Stomach (tissue), 9 donors: ENCODE measurements around the gene TTC24. TPM values are rescaled to one million over a fixed set of nuclear protein-coding genes. Genes with fewer than 3 reads are reported as not detected.

Experiments used
- DNase-seq, 2 donors: peaks; one replicate each; pipeline versions ENCODE4 v3.0.0 to v3.0.0-alpha.2; 2013 to 2019
- H3K27ac ChIP-seq, 5 donors: fragments of 200-600 bp in 4 of 5; sonication (generic) in 4 of 5; one replicate each; pipeline ENCODE4 v1.5.1; 2013 to 2019; ENCODE audit warnings: mild to moderate bottlenecking in 1 of 5, moderate library complexity in 1 of 5
- H3K27me3 ChIP-seq, 3 donors: fragments of 200-600 bp; sonication (generic); one replicate each; pipeline ENCODE4 v1.5.1; 2017 to 2019; ENCODE audit warnings: mixed run types in 1 of 3
- H3K36me3 ChIP-seq, 4 donors: fragments of 200-600 bp; sonication (generic); 1 replicate in 3 of 4; 2 replicates in 1 of 4; pipeline ENCODE4 v1.5.1; 2016 to 2019
- H3K4me1 ChIP-seq, 4 donors: fragments of 200-600 bp; sonication (generic); one replicate each; pipeline ENCODE4 v1.5.1; 2016 to 2019
- H3K4me3 ChIP-seq, 4 donors: fragments of 200-600 bp; sonication (generic) in 3 of 4; one replicate each; pipeline ENCODE4 v1.5.1; 2016 to 2019; ENCODE audit warnings: mild to moderate bottlenecking in 1 of 4
- H3K9me3 ChIP-seq, 4 donors: fragments of 200-600 bp; sonication (generic); one replicate each; pipeline ENCODE4 v1.5.1; 2016 to 2019
- EP300 ChIP-seq: sonication (generic); formaldehyde crosslinking; IDR thresholded peaks from one replicate; pipeline ENCODE4 v1.6.1; 2017; ENCODE audit warnings: antibody characterized with exemption
- POLR2A ChIP-seq, 4 donors: fragments of 450-650 bp; IDR thresholded peaks; one replicate each; pipeline ENCODE4 v1.6.1; 2016; ENCODE audit warnings: antibody characterized with exemption in 4 of 4, control low read depth in 2 of 4, mild to moderate bottlenecking in 1 of 4, moderate library complexity in 1 of 4
- POLR2AphosphoS5 ChIP-seq, 3 donors: sonication (generic); formaldehyde crosslinking; IDR thresholded peaks; one replicate each; pipeline ENCODE4 v1.6.1; 2016; ENCODE audit warnings: antibody characterized with exemption in 3 of 3
- WGBS, 5 donors: extraction: QIAGEN DNeasy Blood & Tissue Kit in 3 of 5; methylation state at CpG; one replicate each; pipeline versions ENCODE4 v1.1.5 to v1.1.7; 2013 to 2018; 5-methylcytosine and 5-hydroxymethylcytosine counted together
- intact Hi-C: fragments of 100-400 bp; cut with DNase I; formaldehyde crosslinking; loops from one replicate; pipeline ENCODE4 v1.15.1; 2023; ENCODE audit warnings: low total_unique reads
- polyA plus RNA-seq, 3 donors: library from polyadenylated mRNA; stranded (reverse); fragments of 200-250 nt; gene quantifications; one replicate each; pipeline ENCODE4 v1.2.3, GENCODE V29; 2013
- total RNA-seq, 5 donors: library from RNA; depleted of rRNA; stranded (reverse); fragments of >200 nt; gene quantifications; one replicate each; pipeline versions ENCODE4 v1.1.0 to v1.2.3, GENCODE V29; 2014 to 2016
- TF ChIP-seq, protein P1 (sequence below), 7 experiments: fragments of 450-650 bp in 4 of 7; fragments of 200-600 bp in 3 of 7; sonication (generic) in 3 of 7; IDR thresholded peaks; one replicate each; pipeline ENCODE4 v1.5.1; 2016 to 2019; ENCODE audit warnings: antibody characterized with exemption in 7 of 7, control low read depth in 2 of 7, mild to moderate bottlenecking in 1 of 7
- donor health status: healthy with polysubstance abuse.
- donor health status: Bipolar disorder and iron deficiency.
- donor health status: healthy.

Gene TTC24
- total and polyA plus RNA-seq, 8 donors = 0.55 TPM; not detected in 7

DNA sequence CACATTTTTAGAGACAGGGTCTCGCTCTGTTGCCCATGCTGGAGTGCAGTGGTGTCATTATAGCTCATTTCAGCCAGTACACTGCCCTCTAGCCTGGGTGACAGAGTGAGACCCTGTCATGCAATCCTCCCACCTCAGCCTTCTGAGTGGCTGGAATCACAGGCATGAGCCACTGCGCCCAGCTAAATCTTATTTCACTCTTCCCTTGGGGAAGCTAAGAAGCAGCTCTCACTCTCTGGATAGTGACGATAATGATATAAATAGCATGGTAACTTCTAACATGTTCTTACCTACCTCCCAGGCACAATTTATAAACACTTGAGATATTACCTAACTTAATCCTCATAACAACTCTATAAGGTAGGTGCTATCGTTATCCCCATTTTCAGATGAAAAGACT is 32.1 kb upstream of the TTC24 start:
- intact Hi-C loops = no loop called here
- Histone ChIP-seq H3K27me3 (no peaks in the 10 kb centered on the region), H3K27ac (no peak overlapping the region), H3K9me3 (no peaks in the 10 kb centered on the region), H3K36me3 (peaks cover 0 to 16% (median 0%) of the 10 kb centered on the region in 4 donors), H3K4me3 (no peak overlapping the region), H3K4me1 (no peaks in the 10 kb centered on the region)
- WGBS, 5 donors = 94 to 99% (median 97%) methylated on average over 4 of the region's 4 CpGs
- TF ChIP-seq POLR2AphosphoS5 (IDR thresholded peaks at IDR 0.05) = no peak
- TF ChIP-seq, protein P1, sequence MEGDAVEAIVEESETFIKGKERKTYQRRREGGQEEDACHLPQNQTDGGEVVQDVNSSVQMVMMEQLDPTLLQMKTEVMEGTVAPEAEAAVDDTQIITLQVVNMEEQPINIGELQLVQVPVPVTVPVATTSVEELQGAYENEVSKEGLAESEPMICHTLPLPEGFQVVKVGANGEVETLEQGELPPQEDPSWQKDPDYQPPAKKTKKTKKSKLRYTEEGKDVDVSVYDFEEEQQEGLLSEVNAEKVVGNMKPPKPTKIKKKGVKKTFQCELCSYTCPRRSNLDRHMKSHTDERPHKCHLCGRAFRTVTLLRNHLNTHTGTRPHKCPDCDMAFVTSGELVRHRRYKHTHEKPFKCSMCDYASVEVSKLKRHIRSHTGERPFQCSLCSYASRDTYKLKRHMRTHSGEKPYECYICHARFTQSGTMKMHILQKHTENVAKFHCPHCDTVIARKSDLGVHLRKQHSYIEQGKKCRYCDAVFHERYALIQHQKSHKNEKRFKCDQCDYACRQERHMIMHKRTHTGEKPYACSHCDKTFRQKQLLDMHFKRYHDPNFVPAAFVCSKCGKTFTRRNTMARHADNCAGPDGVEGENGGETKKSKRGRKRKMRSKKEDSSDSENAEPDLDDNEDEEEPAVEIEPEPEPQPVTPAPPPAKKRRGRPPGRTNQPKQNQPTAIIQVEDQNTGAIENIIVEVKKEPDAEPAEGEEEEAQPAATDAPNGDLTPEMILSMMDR (IDR thresholded peaks at IDR 0.05) = no peak
- no peak for TF ChIP-seq POLR2A (IDR thresholded peaks at IDR 0.05)
- no peak for TF ChIP-seq EP300
- no peak for DNase-seq

DNA sequence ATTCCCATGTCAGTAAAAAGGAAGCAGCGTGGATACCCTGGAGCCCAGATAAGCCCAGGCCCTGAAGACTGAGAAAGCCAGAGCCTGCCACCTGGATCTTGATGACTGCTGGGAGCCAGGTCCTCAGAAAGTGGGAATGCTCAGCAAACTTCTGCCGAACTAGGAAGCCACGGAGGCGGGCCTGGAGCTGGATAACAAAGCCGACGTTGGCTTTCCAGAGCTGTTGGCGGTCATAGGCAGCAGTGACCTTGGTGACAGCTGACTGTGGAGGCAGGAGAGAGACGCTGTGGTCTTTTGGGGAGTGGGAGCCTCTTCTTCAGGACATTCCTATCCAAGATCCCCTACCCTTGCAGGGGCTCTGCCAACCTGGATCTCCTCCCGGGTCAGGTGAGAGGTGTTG is 31.5 kb upstream of the TTC24 start:
- Histone ChIP-seq H3K27ac (no peak overlapping the region), H3K9me3 (no peaks in the 10 kb centered on the region), H3K4me3 (no peak overlapping the region), H3K27me3 (no peaks in the 10 kb centered on the region), H3K4me1 (no peaks in the 10 kb centered on the region), H3K36me3 (peaks cover 0 to 16% (median 0%) of the 10 kb centered on the region in 4 donors)
- intact Hi-C loops = no loop called here
- no peak for DNase-seq
- WGBS, 5 donors = 89 to 93% (median 91%) methylated on average over 8 to 9 of the region's 9 CpGs
- TF ChIP-seq POLR2A (IDR thresholded peaks at IDR 0.05) (no peak), POLR2AphosphoS5 (IDR thresholded peaks at IDR 0.05) (no peak), EP300 (no peak)
- TF ChIP-seq, protein P1 (IDR thresholded peaks at IDR 0.05) = no peak

DNA sequence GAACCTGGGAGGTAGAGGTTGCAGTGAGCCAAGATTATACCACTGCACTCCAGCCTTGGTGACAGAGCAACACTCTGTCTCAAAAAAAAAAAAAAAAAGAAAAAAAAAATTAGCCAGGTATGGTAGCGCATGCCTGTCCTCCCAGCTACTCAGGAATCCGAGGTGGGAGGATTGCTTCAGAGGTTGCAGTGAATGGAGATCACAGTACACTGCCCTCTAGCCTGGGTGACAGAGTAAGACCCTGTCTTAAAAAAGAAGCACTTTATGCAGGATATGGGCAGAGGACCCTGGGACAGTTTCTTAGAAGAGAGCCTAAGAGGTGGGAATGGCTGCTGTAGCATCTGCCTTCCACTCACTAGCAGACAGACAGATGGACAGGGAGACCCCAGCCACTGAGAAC is 30.1 kb upstream of the TTC24 start:
- Histone ChIP-seq H3K9me3 (no peaks in the 10 kb centered on the region), H3K36me3 (peaks cover 0 to 16% (median 0%) of the 10 kb centered on the region in 4 donors), H3K27ac (no peak overlapping the region), H3K27me3 (no peaks in the 10 kb centered on the region), H3K4me3 (no peak overlapping the region), H3K4me1 (no peaks in the 10 kb centered on the region)
- intact Hi-C loops = no loop called here
- 66 to 90% (median 80%) methylated on average over 2 of the region's 2 CpGs for WGBS, 5 donors
- TF ChIP-seq EP300 = no peak
- no peak for TF ChIP-seq POLR2A (IDR thresholded peaks at IDR 0.05)
- TF ChIP-seq, protein P1 (IDR thresholded peaks at IDR 0.05) = no peak
- TF ChIP-seq POLR2AphosphoS5 (IDR thresholded peaks at IDR 0.05) = no peak
- DNase-seq = no peak

DNA sequence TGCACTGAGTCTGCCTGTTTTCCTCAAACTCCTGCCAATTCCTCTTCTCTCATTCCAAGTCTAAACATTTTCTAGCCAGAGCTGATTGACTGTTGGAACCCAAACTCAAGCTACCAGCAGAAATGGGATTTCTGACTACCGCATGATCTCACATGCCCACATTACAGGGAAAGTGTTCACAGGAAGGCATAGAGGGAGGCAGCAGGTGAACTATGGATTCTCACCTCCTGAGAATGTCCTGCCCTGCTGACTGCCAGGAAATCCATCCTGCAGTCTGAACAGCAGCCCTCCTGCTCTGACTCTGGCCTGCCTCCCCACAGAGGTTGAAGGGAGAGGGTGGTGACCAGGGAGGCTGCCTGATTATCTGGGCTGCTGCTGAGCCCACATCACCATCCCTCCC is 29.7 kb upstream of the TTC24 start:
- Histone ChIP-seq H3K4me1 (no peaks in the 10 kb centered on the region), H3K9me3 (no peaks in the 10 kb centered on the region), H3K27ac (no peak overlapping the region), H3K36me3 (peaks cover 0 to 16% (median 0%) of the 10 kb centered on the region in 4 donors), H3K27me3 (no peaks in the 10 kb centered on the region), H3K4me3 (no peak overlapping the region)
- intact Hi-C loops = no loop called here
- no peak for TF ChIP-seq EP300
- TF ChIP-seq, protein P1 (IDR thresholded peaks at IDR 0.05) = no peak
- TF ChIP-seq POLR2A (IDR thresholded peaks at IDR 0.05) = no peak
- 83 to 95% (median 88%) methylated on average over 1 of the region's 1 CpG for WGBS, 5 donors
- no peak for DNase-seq
